ENCODE data around the gene TOPBP1. TPM values are rescaled to one million over a fixed set of nuclear protein-coding genes. Genes with fewer than 3 reads are reported as not detected.
"Not testable (repeated sequence)": the region's sequence is repeated elsewhere in the genome, so short reads cannot be mapped to it uniquely, and the experiment has no call there.

Gene TOPBP1
- total RNA-seq, 1 donor from 2014 or later = 20.4 TPM

GRCh38 chr3:133674290-133674919, 12.7 kb upstream of the TOPBP1 start:
- DNase-seq (ENCODE audit: low read depth in 2 of 2) = no peak

GRCh38 chr3:133673746-133674145, 12.0 kb upstream of the TOPBP1 start:
- no peak for DNase-seq (ENCODE audit: low read depth in 2 of 2)

GRCh38 chr3:133672461-133672860, 10.7 kb upstream of the TOPBP1 start:
- DNase-seq (ENCODE audit: low read depth in 2 of 2) = no peak

- no peak for DNase-seq (ENCODE audit: low read depth in 2 of 2)
Observed at GRCh38 chr3:133670525-133670995, 8.8 kb upstream of the TOPBP1 start.

- no peak for DNase-seq (ENCODE audit: low read depth in 2 of 2)
Observed at GRCh38 chr3:133669949-133670524, 8.3 kb upstream of the TOPBP1 start.

- no peak for DNase-seq (ENCODE audit: low read depth in 2 of 2)
Observed at GRCh38 chr3:133667118-133667517, 5.4 kb upstream of the TOPBP1 start.

- not testable (repeated sequence) for DNase-seq (ENCODE audit: low read depth in 2 of 2)
Observed at GRCh38 chr3:133665188-133665587, 3.4 kb upstream of the TOPBP1 start.

GRCh38 chr3:133663569-133664313, 2.0 kb upstream of the TOPBP1 start:
- DNase-seq (ENCODE audit: low read depth in 2 of 2) = peak; percentile 42 to 61

GRCh38 chr3:133662278-133662651, 524 bp upstream of the TOPBP1 start:
- DNase-seq (ENCODE audit: low read depth in 2 of 2) = peak; percentile 21 to 29

GRCh38 chr3:133659806-133660205, 1.9 kb downstream of the TOPBP1 start:
- no peak for DNase-seq (ENCODE audit: low read depth in 2 of 2)

- peak in 1 of 2 donors; percentile 73 for DNase-seq (ENCODE audit: low read depth in 2 of 2)
Observed at GRCh38 chr3:133655731-133656515, 5.8 kb downstream of the TOPBP1 start.

- DNase-seq (ENCODE audit: low read depth in 2 of 2) = no peak
Observed at GRCh38 chr3:133649486-133650068, 12.2 kb downstream of the TOPBP1 start.

- DNase-seq (ENCODE audit: low read depth in 2 of 2) = peak; percentile 74 to 85
Observed at GRCh38 chr3:133644768-133645167, 17.0 kb downstream of the TOPBP1 start.

GRCh38 chr3:133643611-133644010, 18.1 kb downstream of the TOPBP1 start:
- DNase-seq (ENCODE audit: low read depth in 2 of 2) = peak in 1 of 2 donors; percentile 31

GRCh38 chr3:133641254-133641653, 20.5 kb downstream of the TOPBP1 start:
- peak in 1 of 2 donors; percentile 40 for DNase-seq (ENCODE audit: low read depth in 2 of 2)

GRCh38 chr3:133633439-133633838, 28.3 kb downstream of the TOPBP1 start:
- no peak for DNase-seq (ENCODE audit: low read depth in 2 of 2)

GRCh38 chr3:133629146-133629545, 32.6 kb downstream of the TOPBP1 start:
- DNase-seq (ENCODE audit: low read depth in 2 of 2) = no peak

GRCh38 chr3:133627789-133628188, 34.0 kb downstream of the TOPBP1 start:
- no peak for DNase-seq (ENCODE audit: low read depth in 2 of 2)

GRCh38 chr3:133620066-133620784, 41.5 kb downstream of the TOPBP1 start:
- no peak for DNase-seq (ENCODE audit: low read depth in 2 of 2)

GRCh38 chr3:133611534-133611933, 50.2 kb downstream of the TOPBP1 start:
- DNase-seq (ENCODE audit: low read depth in 2 of 2) = no peak

GRCh38 chr3:133610031-133610430, 51.7 kb downstream of the TOPBP1 start:
- DNase-seq (ENCODE audit: low read depth in 2 of 2) = no peak

All from lung microvascular endothelial cell (primary cell).